HG03159 (cell line): ENCODE data around the gene RPL7A.

Source experiments
- ATAC-seq: cut with Tn5 transposase; IDR thresholded peaks from one replicate; pipeline ENCODE4 v1.9.1; 2021; ENCODE audit warnings: mild to moderate bottlenecking, moderate library complexity; ENCODE audit not compliant: unreplicated experiment

Gene RPL7A

DNA sequence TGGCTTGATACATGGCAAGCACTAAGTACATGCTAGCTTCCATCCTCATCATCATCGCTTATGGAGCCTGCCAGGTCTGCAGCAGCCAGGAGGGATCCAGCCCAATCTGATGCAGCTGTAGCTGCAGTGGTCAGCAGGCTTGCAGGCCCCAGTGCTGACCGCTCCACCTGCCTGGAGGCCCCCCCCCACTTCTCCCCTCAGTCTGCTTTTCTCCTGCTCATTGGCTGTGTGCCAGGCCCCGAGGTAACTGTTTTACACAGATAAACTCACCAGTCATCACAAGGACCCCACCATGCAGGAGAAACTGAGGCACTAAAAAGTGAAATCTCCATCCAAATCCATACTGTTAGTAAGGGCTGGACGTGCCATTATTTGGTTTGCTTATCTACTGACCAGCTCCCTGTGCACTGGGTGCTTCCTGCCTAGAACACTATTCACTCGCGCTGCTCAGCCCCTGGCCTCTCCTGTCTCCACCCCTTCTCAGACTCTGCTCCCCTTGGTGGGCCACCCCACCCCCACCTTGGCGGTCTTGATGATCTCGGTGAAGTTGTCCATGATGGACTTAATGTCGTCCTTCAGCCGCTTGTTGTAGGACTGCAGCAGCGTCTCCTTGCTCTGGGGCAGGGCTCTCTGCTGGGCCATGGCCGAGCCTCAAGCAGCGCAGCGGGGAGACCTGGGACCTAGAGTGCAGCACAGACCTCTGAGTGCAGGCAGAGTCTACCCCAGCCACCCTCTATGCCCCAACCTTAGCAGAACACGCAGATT lies 1.8 kb upstream of the RPL7A start:
- ATAC-seq: no peak

DNA sequence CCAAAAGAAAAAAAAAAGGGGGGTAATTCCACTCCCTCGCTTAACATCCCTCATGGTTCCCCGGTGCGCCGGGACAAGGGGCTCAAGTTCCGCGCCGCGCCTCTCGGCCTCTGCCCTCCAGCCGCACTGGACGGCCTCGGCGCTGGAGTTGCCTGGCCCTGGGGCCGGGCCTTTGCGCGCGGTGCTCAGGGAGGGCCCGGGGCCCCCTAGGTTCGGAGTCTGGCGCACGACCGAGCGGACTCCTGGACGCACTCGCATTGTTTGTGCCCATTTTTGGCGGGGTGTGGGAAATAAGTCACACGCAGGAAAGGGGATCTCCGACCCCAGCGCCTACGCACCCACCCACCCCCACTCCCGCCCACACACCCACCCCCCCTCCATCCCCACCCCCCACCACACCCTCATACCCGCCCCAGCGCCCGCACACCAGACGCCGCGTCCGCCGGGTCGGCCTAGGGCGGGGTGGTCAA lies 468 bp upstream of the RPL7A start:
- peak; percentile 31 for ATAC-seq

DNA sequence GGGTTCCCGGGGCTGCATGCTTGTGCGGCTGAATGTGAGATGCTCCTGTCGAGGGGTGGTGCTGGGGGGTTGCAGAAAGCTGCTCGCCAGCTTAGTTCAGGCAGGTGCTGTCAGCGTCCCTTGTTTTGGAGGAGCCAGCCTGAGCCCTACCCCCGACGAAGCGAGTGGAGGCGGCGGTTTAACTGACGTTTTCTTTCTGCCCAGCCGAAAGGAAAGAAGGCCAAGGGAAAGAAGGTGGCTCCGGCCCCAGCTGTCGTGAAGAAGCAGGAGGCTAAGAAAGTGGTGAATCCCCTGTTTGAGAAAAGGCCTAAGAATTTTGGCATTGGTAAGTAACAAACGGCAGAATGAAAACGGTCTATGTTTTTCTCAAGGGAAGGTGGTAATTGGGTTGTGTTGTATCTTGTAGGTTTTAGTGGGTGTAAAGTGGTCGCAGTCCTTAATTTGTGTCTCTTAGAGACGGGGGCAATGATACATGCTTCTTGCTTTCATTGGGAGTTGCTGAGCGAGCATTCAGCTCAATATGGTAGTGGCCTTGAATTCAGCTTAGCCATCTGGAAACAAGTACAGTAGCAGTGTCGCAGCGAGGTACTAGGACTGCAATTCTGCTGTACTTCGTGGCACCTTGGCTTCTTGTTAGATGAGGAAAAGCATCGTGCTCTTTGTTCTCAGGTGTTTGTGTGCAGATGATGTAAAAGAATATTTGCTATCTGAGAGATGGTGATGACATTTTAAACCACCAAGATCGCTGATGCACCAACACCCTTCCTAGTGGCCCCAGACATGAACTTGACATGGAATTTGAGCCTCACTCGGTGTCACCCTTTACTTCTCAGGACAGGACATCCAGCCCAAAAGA lies 928 bp downstream of the RPL7A start:
- no peak for ATAC-seq

DNA sequence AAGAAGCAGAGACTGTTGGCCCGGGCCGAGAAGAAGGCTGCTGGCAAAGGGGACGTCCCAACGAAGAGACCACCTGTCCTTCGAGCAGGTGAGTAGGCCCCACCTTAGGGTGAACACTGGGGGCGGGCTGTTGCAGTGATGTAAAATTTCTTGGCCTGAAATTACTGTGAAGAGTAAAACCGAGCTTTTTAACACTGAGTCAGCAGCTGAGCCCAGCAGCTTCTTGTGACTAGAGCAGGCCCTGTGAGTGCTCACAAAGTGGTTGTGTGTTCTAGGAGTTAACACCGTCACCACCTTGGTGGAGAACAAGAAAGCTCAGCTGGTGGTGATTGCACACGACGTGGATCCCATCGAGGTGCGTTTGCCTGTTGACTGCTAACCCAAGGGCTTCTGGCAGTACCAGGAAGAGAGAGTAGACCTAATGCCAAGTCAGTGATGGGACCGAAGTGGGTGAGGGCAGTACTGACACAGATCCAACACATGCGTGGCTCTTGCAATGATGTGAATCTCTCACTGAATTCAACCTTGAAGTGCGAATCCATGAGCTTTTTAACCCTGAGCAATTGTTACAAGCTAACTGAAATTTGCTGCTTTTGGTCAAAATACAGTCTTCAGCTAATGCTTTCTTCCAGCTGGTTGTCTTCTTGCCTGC lies 2.1 kb downstream of the RPL7A start:
- no peak for ATAC-seq

DNA sequence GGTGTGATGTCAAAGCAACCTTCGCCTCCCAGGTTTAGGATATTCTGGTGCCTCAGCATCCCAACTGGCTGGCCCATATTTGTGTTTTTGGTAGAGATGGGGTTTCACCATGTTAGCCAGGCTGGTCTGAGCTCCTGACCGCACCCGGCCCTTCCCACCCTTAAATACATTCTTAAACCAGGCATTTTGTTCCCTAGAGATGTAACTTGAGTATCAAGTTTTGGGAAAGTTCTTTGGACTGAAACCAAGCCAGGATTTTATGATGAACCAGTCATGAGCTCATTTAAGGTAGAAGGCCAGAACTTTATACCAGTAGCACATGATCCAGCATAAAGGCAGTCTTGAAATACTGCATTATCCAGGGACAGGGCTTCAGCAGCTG lies 3.5 kb downstream of the RPL7A start:
- ATAC-seq: no peak

DNA sequence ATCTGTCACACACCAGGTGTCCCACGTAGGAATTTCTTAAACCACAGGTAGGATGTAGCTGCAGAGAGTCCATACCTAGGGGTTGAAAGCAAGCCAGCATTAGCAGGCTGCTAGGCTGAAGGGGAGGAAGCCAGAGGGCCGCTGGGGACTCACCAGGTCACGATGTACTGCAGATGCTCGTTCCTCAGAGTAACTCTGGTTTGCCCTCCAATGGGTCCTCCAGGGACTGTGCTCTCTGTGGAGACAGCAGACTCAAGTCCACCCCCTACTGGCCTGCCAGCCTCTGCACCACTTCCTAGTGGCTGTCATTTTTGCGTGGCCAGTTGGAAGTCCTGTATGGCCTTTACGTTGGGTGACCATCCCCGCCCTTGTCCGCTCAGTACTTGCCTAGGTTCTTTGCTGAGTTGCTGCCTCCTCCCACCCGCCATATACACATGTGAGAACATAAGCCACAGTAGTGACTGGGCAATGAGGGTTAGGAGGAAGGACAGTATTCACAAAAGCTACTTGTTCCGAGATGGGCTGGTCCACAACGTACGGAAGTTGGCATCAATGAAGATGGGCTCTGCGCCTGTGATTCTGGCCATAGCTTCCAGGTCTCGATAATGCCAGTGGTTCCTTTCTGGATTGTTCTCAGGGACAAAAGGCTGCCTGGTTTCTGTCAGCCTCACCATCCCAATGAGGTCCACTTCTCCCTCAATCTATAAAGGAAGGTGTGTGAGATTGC lies 4.1 kb downstream of the RPL7A start:
- no peak for ATAC-seq

DNA sequence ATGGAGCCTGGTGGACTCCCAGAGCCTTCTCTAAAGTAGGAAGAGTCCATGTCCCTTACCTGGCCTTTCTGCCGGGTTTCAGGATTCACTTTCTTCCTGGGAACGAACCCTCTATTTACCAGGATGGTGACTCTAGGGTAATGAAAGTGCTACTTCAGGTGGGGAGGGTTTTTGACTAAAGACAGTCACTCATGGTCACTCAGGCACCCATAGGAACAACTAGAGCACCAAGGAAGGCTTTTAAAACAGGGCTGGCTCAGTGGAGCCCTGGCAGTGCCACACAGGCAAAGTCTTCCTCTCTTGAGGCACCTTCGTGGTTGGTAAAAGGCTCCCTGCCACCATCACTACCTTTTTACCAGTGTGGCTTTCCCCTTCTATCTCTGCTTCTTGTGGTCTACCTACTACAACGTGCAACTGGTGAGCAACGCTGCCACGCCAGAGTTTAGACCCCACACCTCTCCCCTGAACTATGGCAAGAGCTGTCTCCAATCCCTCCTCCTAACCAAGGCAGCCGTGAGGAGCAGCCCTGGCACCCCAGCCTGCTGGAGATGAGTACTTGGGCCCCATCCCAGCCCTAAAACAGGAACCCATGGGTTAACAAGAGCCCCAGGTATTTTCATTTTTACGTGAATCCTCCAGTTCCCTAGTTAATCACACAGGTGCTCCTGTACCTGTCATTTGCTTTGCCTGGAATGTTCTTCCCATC lies 4.8 kb downstream of the RPL7A start:
- no peak for ATAC-seq

DNA sequence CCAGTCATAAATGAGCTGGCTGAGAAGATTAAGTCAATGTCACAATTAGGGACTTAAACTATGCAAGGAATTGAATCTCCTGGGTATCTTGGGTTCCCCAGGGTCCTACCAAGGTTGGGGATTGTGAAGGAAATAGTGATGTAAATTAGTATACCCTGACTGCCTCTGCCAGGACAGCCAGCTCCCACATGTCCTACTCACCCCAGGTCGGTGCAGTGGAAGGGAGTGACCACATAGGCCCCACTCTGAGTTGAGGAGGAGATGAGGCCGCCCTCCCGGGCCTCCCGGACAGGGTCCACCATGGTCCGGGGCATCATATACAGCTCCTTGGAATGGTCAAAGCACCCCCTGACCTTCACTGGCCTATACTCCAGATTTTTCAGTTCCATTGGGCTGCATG lies 5.5 kb downstream of the RPL7A start:
- no peak for ATAC-seq

DNA sequence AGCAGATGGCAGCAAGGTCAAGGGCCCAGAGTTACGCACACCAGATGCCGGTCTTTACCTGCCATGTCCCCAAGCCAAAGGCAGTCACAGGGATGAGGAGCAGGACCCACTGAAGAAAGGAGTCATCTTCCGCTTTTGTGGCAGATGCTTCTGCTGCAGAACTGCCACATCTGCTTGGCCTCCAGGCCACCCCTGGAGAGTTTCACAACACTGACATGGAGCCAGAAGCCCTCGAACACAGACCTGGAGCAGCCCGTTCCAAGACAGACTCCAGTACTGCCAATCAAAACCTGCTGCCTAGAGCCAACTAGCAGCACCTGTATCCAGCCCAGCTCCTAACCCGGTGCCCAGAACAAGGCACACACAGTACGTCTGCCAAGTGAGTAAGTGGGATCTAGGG lies 6.7 kb downstream of the RPL7A start:
- no peak for ATAC-seq

DNA sequence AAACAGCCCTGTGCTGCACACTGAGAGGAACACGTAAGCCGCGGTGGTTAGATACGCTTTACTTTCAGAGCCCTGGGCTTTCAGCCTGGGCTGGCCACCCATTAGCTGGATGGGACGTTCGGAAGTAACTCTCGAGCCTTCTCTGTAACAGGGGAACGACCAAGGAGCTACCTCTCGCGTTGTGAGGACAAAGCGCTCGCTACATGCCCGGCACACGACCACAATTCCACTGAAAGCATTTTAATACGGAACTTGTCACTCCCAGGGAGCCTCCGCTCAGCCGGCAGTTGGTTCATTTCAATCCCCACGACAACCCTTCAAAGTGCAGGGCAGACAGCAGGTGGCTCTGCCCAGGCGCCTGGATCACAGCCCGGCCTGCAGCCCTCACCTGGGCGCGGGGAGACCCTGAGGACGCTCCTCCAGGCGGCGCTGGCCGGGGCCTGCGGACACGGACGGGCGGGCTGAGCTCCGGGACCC lies 7.9 kb downstream of the RPL7A start:
- ATAC-seq: peak; percentile 28

DNA sequence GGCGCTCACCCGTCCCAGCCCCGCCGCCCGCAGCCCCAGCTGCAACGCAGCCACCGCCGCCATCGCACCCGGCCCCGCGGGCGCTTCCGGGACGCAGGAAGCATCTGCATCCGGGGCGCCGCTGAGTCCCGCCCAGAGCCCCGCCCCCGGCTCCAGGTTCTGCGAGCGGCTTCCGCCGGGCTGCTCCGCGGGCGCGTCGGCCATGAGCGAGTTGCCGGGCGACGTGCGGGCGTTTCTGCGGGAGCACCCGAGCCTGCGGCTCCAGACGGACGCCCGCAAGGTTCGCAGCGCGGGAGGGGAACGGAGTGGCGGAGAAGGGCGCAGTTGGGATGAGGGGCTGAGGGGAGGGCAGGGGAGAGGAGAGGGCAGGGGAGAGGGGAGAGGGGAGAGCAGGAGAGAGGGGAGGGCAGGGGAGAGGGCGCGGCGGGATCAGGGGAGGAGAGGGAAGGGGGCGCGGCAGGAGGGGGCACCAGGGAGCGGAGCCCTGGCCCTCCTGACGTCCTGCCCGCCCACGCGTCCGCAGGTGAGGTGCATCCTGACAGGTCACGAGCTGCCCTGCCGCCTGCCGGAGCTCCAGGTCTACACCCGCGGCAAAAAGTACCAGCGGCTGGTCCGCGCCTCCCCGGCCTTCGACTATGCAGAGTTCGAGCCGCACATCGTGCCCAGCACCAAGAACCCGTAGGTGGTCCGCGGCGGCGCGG lies 8.5 kb downstream of the RPL7A start, which contains the start of the genes SURF1 and SURF2:
SURF1 (minus strand) TSS at position 97 of the 701 bp plus-strand sequence; CDS start at position 63, 34 bp downstream.
SURF2 (plus strand) TSS at position 160 of the 701 bp plus-strand sequence; CDS start at position 203, 43 bp downstream.
- peak; percentile 65 for ATAC-seq

DNA sequence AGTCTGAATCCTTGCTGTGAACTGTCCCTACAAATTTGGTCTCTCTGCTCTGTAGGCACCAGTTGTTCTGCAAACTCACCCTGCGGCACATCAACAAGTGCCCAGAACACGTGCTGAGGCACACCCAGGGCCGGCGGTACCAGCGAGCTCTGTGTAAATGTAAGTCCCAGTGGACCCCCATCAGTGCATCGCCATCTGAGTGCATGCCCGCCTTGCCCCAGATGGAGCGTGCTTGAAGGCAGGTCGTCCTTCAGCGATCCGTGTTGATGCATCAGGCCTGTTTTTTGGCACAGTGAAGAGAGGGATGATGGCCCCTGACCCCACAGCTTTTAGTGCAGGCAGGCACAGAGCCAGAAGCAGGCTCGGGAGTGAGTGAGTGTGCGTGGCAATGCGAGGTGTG lies 9.6 kb downstream of the RPL7A start:
- ATAC-seq: no peak

DNA sequence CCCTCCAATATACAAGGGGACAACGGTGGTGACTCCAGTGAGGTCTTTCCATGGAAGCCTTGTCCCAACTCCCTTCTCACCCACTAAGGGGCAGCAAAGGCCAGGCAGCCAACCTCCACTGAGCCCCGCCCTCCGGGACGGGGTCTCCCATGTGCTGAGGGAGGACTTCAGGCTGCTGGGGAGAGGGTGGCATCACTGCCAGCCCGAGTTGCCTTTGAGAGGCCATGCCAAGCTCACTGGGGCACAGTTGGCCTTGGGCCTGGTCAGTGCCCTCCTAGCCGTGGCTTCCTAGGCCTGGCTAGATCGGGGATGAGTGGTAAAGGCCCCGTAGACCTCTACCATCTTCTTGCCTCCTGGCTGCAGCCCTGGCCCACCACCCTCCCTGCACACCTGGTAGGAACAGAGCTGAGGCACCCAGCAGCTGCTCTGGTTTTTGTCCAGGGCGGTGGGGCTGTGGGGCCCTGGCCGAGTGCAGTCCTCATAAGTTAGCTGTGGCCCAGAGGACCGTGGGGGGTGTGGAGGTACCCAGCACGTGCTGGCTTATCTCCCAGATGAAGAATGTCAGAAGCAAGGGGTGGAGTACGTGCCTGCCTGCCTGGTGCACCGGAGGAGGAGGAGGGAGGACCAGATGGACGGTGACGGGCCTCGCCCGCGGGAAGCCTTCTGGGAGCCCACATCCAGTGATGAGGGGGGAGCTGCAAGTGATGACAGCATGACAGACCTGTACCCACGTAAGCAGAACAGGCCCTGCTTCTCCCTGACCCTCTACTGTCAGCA lies 11.6 kb downstream of the RPL7A start:
- ATAC-seq: no peak

DNA sequence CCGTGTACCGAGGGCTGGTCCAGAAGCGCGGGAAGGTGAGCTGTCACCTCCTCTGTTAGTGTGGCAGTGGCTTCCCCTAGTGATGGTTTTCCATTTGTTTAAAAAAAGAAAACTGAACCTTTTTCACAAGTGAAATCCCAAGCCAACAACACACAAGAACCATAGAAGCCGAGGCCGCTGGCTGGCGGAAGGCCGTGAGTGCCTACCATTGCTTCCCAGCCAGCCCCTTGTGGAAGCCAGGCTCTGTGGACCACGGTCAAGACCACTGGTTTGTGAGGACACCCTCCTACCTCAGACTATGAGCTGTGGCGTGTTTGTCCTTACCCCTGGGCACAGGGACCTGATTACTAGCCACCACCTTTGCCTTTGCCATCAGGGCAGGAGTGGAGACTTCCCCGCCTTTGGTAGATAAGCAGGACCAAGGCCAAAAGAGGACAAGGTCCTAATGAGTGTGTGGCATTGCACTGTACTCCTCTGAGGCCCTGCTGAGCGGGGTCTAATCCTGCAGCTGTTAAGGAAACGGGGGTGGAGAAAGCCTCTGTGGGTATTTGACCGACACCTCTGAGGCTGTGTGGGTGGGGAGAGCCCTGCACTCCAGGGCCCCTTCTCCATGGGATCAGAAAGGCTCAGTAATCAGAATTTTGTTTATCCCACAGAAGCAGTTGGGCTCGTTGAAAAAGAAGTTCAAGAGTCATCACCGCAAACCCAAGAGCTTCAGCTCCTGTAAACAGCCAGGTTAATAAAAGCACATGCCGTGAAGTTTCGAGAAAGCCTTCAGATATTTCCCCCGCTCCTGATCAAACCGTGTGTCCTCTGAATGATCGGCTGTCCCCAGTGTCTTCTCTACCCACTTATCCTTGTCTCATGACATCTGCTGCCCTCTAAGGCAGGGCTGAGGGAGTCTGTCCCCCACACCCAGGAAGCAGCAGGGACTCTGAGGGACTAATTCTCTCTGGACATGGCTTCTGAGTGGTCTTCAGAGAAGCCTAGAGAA lies 12.7 kb downstream of the RPL7A start:
- no peak for ATAC-seq

DNA sequence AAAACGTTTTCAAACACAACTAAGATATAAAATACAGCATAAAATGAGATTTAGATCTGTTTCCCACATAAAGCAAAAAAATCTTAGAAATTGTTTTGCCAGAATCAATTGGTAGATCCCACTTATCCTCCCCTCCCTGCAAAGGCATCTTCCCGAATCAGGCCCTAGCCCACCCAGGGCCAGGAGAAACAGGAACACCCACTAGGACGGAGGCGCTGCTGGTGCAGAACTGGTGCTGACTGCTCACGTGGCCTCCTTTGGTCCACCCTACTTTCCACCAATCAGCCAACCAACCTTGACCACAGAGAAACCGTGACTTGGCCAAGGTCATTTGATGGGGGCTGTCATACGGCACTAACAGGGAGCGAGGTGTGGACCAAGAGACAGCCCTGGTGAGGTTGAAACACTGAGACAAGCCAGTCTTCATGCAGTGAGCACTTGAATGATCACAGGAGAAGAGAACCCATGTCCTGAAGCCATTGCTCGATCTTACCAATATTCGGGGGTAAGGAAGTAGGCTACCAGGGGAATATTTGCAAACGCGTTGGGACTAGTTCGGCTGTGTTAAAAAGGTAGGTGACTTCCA lies 13.6 kb downstream of the RPL7A start:
- no peak for ATAC-seq

DNA sequence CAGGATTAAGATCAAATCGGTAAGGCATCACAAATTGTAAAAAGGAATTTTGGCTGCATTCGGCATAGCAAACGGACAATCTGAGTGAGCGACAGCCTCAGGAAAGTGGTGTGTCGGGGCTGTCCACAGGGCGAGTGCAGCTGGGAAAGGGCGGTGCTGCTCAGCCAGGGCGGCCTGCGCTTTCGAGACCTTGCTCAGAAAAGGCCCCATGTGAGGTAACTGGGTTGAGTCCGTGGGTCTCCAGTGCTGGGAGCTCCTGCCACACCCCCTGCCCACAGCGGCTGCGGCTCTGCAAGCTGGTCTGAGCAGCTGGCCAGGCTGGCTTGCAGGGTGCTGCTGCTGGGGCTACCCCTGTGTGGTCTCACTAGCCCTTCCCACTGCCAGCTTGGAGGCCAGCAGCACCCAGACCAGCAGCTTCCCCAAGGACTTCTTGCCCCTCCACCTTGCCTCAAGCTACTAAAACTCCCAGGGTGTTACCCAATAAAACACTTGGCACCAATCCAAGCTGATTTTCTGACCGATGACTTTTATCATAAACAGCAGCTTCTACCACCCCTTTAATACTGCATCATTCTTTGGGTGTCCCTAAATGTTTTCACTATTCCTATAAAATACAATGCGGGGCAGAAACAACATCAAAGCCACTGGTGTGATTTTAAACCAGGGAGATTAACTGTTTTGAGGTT lies 14.5 kb downstream of the RPL7A start:
- no peak for ATAC-seq
